Measurements from ENCODE around the gene TOM1L1.

DNA sequence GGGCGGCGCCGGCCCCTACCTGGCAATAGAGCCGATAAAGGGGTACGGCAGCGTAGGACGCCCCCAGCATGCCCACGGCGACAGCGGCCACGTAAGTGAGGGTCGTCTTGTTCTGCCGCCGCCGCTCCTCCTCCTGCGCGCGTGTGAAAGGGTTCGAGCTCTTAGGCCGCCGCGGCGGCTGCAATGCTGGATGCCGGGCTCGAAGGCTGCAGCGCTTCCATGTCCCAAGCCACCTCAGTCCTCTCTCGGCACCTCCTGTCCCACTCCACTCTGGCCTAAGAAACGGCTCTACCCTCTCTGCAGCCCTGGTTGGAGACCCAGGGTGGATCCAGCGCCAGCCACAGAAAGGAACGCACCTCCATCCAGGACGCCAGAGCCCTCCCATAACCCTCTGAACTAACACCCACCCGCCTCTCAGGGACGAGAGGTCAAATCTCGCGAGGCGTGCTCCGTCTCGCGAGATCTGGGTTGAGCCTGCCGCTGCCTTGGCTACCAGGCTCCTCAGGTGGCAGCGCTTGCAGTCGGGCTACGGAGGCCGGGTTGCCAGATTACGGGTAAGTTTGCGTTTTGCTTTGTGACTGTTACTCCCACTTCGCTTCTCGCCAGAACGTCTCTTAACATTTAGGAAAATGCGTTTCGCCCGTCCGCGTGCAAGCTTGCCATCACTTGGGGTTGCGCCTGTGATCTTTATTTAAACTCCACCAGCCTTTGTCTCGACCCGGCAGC lies 67.8 kb downstream of the TOM1L1 start, which contains the start of the genes COX11 and STXBP4:
- TF ChIP-seq, protein P1, sequence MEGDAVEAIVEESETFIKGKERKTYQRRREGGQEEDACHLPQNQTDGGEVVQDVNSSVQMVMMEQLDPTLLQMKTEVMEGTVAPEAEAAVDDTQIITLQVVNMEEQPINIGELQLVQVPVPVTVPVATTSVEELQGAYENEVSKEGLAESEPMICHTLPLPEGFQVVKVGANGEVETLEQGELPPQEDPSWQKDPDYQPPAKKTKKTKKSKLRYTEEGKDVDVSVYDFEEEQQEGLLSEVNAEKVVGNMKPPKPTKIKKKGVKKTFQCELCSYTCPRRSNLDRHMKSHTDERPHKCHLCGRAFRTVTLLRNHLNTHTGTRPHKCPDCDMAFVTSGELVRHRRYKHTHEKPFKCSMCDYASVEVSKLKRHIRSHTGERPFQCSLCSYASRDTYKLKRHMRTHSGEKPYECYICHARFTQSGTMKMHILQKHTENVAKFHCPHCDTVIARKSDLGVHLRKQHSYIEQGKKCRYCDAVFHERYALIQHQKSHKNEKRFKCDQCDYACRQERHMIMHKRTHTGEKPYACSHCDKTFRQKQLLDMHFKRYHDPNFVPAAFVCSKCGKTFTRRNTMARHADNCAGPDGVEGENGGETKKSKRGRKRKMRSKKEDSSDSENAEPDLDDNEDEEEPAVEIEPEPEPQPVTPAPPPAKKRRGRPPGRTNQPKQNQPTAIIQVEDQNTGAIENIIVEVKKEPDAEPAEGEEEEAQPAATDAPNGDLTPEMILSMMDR (IDR thresholded peaks at IDR 0.05) = peak in 3 of 4 donors; percentile 24 to 45 (median 38)
- TF ChIP-seq POLR2A (IDR thresholded peaks at IDR 0.05) = peak; percentile 73

Data from right lobe of liver (tissue), 4 donors.